22Rv1 (cell line): ENCODE measurements around the gene NKD1.

ENCODE experiments used
- CTCF ChIP-seq: fragments of 450-650 bp; IDR thresholded peaks from 2 replicates; pipeline ENCODE4 v1.5.1; 2017; ENCODE audit warnings: mild to moderate bottlenecking
- ZFX ChIP-seq: fragments of 450-650 bp; IDR thresholded peaks from 2 replicates; pipeline ENCODE4 v1.6.1; 2017; ENCODE audit warnings: antibody characterized with exemption, borderline replicate concordance

DNA sequence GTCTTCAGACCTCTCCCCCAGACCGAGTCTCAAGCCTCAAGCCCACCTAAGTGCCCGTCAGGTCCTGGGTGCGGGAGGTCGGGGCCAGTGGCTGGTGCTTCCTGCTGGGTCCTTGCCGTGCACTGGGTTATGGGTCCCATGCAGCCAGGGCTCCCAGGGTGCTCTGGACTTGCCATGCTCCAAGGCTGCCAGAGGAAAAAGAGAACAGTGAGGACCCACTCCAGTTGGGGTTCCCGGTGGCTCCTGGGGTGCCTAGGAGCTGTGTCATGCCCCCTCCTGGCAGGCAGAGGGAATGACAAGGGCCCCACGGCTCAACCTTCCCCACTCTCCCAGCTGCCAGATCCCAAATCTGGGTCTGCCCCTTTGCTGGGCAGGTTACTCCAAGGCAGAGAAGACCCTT lies 129.2 kb downstream of the NKD1 start:
- TF ChIP-seq CTCF (peak; percentile 34), ZFX (no peak)
